Astrocyte of the hippocampus (primary cell): ENCODE data around the gene PCDHGA6.
"Not testable (repeated sequence)": the region's sequence is repeated elsewhere in the genome, so short reads cannot be mapped to it uniquely, and the experiment has no call there.

Source experiments
- DNase-seq: peaks from one replicate; pipeline ENCODE4 v3.0.0; 2011; ENCODE audit warnings: low read depth, low spot score

The PCDHGA6 gene

GRCh38 chr5:141373673-141374317 lies at the start of gene PCDHGA6:
Gene PCDHGA6 (plus strand): TSS chr5:141373891. CDS start chr5:141374084, 193 bp downstream.
- DNase-seq: peak; percentile 36

- peak; percentile 83 for DNase-seq
Observed at GRCh38 chr5:141326088-141326854, 47.4 kb upstream of the PCDHGA6 start.

GRCh38 chr5:141328231-141328630 lies 45.5 kb upstream of the PCDHGA6 start:
- DNase-seq: no peak

GRCh38 chr5:141330299-141331080 lies 43.2 kb upstream of the PCDHGA6 start, which contains the start of gene PCDHGA1:
Gene PCDHGA1 (plus strand): TSS chr5:141330514.
- peak; percentile 37 for DNase-seq

- not testable (repeated sequence) for DNase-seq
Observed at GRCh38 chr5:141332571-141332970, 41.1 kb upstream of the PCDHGA6 start.

GRCh38 chr5:141338538-141339306 lies 35.0 kb upstream of the PCDHGA6 start, which contains the start of gene PCDHGA2:
Gene PCDHGA2 (plus strand): TSS chr5:141338760.
- DNase-seq: peak; percentile 41

GRCh38 chr5:141340781-141341354 lies 32.8 kb upstream of the PCDHGA6 start:
- DNase-seq: not testable (repeated sequence)

GRCh38 chr5:141342773-141343172 lies 30.9 kb upstream of the PCDHGA6 start:
- DNase-seq: no peak

- peak; percentile 38 for DNase-seq
Observed at GRCh38 chr5:141343242-141343952, 30.3 kb upstream of the PCDHGA6 start, which contains the start of gene PCDHGA3. Gene PCDHGA3 (plus strand): TSS chr5:141343829. CDS start chr5:141344034, 205 bp downstream.

GRCh38 chr5:141343953-141344463 lies 29.7 kb upstream of the PCDHGA6 start:
- no peak for DNase-seq

- DNase-seq: no peak
Observed at GRCh38 chr5:141345327-141345726, 28.4 kb upstream of the PCDHGA6 start.

- not testable (repeated sequence) for DNase-seq
Observed at GRCh38 chr5:141346017-141346416, 27.7 kb upstream of the PCDHGA6 start.

GRCh38 chr5:141349917-141350619 lies 23.6 kb upstream of the PCDHGA6 start, which contains the start of gene PCDHGB1:
Gene PCDHGB1 (plus strand): TSS chr5:141350099. CDS start chr5:141350261, 162 bp downstream.
- peak; percentile 45 for DNase-seq

GRCh38 chr5:141351591-141351990 lies 22.1 kb upstream of the PCDHGA6 start:
- DNase-seq: no peak

GRCh38 chr5:141354900-141355469 lies 18.7 kb upstream of the PCDHGA6 start, which contains the start of gene PCDHGA4:
Gene PCDHGA4 (plus strand): TSS chr5:141355021. CDS start chr5:141355108, 87 bp downstream.
- peak; percentile 9 for DNase-seq

GRCh38 chr5:141355641-141356040 lies 18.1 kb upstream of the PCDHGA6 start:
- no peak for DNase-seq

GRCh38 chr5:141356133-141356532 lies 17.6 kb upstream of the PCDHGA6 start:
- no peak for DNase-seq

GRCh38 chr5:141356950-141357349 lies 16.7 kb upstream of the PCDHGA6 start:
- DNase-seq: no peak
